Retinal pigment epithelial cell (primary cell): Measurements from ENCODE around the gene SHMT1.
A peak's percentile ranks its signal among the peaks of the same experiment; 100 is the strongest.

Experiments used
- DNase-seq: peaks from one replicate; pipeline ENCODE4 v3.0.0-alpha.2; 2010; ENCODE audit warnings: low read depth
- H3K4me3 ChIP-seq: 2 replicates; pipeline ENCODE4 v1.5.1; 2011; ENCODE audit warnings: mild to moderate bottlenecking, low read length, control low read depth, moderate library complexity
- TF ChIP-seq, protein P1 (sequence below): conservative IDR thresholded peaks from 2 replicates; pipeline ENCODE4 v1.5.1; 2011; ENCODE audit warnings: low read depth, low read length, control low read depth, inconsistent platforms

The SHMT1 gene

GRCh38 chr17:18324140-18325050 is 39.0 kb downstream of the SHMT1 start:
- TF ChIP-seq, protein P1, sequence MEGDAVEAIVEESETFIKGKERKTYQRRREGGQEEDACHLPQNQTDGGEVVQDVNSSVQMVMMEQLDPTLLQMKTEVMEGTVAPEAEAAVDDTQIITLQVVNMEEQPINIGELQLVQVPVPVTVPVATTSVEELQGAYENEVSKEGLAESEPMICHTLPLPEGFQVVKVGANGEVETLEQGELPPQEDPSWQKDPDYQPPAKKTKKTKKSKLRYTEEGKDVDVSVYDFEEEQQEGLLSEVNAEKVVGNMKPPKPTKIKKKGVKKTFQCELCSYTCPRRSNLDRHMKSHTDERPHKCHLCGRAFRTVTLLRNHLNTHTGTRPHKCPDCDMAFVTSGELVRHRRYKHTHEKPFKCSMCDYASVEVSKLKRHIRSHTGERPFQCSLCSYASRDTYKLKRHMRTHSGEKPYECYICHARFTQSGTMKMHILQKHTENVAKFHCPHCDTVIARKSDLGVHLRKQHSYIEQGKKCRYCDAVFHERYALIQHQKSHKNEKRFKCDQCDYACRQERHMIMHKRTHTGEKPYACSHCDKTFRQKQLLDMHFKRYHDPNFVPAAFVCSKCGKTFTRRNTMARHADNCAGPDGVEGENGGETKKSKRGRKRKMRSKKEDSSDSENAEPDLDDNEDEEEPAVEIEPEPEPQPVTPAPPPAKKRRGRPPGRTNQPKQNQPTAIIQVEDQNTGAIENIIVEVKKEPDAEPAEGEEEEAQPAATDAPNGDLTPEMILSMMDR, result no peak
- no peak for DNase-seq
- H3K4me3 ChIP-seq, result no peak overlapping the region

DNA sequence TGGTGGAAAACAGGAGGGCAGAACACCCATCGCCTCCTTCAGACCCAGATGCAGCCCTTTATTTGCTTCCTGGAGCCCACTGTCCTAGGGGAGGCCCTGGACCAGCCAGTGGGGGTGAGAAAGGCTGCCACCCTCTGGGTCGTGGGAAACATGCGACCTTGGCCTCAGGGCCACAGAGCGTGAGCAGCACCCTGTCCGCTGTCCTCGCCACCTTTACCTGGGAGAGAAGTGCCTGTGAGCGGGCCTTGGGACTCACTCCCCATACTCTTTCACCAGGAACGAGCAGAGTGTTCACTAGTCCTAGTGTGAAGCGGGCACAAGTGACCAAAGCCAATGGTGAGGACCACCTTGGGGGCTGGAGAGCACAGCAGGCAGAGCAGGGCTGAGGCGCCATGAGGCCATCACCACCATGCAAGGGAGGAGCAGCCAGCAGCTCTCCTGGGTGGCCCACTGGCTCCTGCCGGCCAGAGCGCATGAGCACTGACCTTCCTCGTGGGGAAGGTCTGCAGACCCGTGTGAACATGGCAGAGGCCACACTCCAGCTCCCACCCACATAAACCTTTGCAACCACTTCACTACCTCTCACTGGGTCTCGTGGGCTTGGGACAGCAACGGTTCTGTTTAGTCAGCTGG is 39.7 kb downstream of the SHMT1 start:
- TF ChIP-seq, protein P1, result no peak

GRCh38 chr17:18323007-18323406 is 40.3 kb downstream of the SHMT1 start:
- TF ChIP-seq, protein P1, result no peak
- no peak overlapping the region for H3K4me3 ChIP-seq
- DNase-seq, result no peak

More for the DNA sequence above, 39.7 kb downstream of the SHMT1 start:
- DNase-seq, result no peak
- H3K4me3 ChIP-seq, result no peak overlapping the region

- TF ChIP-seq, protein P1, result no peak
- DNase-seq, result no peak
- H3K4me3 ChIP-seq, result no peak overlapping the region
These were observed 40.8 kb downstream of the SHMT1 start for GRCh38 chr17:18322522-18322921.

DNA sequence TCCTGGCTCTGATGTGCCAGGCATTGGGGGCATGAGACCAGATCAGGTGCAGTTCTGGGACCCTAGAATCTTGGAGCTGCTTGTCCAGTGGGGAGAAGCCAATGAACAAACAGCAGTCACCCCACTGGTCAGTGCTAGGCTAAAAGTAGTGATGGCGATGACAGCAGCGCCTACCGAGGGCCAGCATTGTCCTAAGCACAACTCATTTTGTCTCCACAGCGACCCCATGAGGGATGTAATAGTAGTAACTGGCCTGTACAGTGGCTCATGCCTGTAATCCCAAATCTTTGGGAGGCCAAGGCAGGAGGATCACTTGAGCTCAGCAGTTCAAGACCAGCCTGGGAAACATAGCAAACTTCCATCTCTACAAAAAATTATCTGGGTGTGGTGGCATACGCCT is 42.0 kb downstream of the SHMT1 start:
- no peak for DNase-seq
- H3K4me3 ChIP-seq, result no peak overlapping the region
- TF ChIP-seq, protein P1, result peak; percentile 34

GRCh38 chr17:18320301-18320700 is 43.0 kb downstream of the SHMT1 start:
- no peak for DNase-seq
- no peak overlapping the region for H3K4me3 ChIP-seq
- TF ChIP-seq, protein P1, result no peak
